Tibial nerve (tissue), 4 donors: Measurements from ENCODE around the gene BNC2. TPM values are rescaled to one million over a fixed set of nuclear protein-coding genes. Genes with fewer than 3 reads are reported as not detected.

Source experiments
- DNase-seq, 2 donors: peaks; one replicate each; pipeline ENCODE4 v3.0.0-alpha.2; 2019; ENCODE audit warnings: low spot score in 2 of 2
- H3K27ac ChIP-seq, 4 donors: fragments of 200-600 bp; sonication (generic) in 3 of 4; one replicate each; pipeline ENCODE4 v1.5.1; 2017 to 2019; ENCODE audit warnings: mild to moderate bottlenecking in 1 of 4
- H3K27me3 ChIP-seq, 2 donors: fragments of 200-600 bp; sonication (generic) in 1 of 2; one replicate each; pipeline versions ENCODE4 v1.5.1 to v1.6.0; 2017 to 2019
- H3K36me3 ChIP-seq, 3 donors: fragments of 200-600 bp; sonication (generic); one replicate each; pipeline ENCODE4 v1.5.1; 2018 to 2019
- H3K4me1 ChIP-seq, 4 donors: fragments of 200-600 bp; sonication (generic) in 3 of 4; one replicate each; pipeline ENCODE4 v1.5.1; 2017 to 2019
- H3K4me3 ChIP-seq, 4 donors: fragments of 200-600 bp; sonication (generic) in 3 of 4; one replicate each; pipeline ENCODE4 v1.5.1; 2017 to 2019; ENCODE audit warnings: mild to moderate bottlenecking in 1 of 4, moderate library complexity in 1 of 4
- H3K9me3 ChIP-seq, 4 donors: fragments of 200-600 bp; sonication (generic) in 3 of 4; one replicate each; pipeline ENCODE4 v1.5.1; 2017 to 2019
- EP300 ChIP-seq, 2 donors: sonication (generic); formaldehyde crosslinking; IDR thresholded peaks; one replicate each; pipeline ENCODE4 v1.6.1; 2017; ENCODE audit warnings: antibody characterized with exemption in 2 of 2, mild to moderate bottlenecking in 1 of 2
- POLR2A ChIP-seq, 2 donors: fragments of 450-650 bp; IDR thresholded peaks; one replicate each; pipeline ENCODE4 v1.6.1; 2017; ENCODE audit warnings: antibody characterized with exemption in 2 of 2, mild to moderate bottlenecking in 2 of 2, moderate library complexity in 2 of 2
- WGBS, 2 donors: methylation state at CpG; one replicate each; pipeline ENCODE4 v1.1.5; 2018; 5-methylcytosine and 5-hydroxymethylcytosine counted together
- total RNA-seq, 4 donors: library from RNA; depleted of rRNA; stranded (reverse); fragments of >200 nt; gene quantifications; one replicate each; pipeline ENCODE4 v1.1.0, GENCODE V29; 2016
- TF ChIP-seq, protein P1 (sequence below), 5 experiments: fragments of 200-600 bp in 3 of 5; fragments of 450-650 bp in 2 of 5; sonication (generic) in 3 of 5; IDR thresholded peaks; one replicate each; pipeline ENCODE4 v1.5.1; 2016 to 2019; ENCODE audit warnings: antibody characterized with exemption in 5 of 5, mild to moderate bottlenecking in 3 of 5, moderate library complexity in 2 of 5

BNC2 gene
- total RNA-seq, 4 donors from 2014 or later = 69.9 to 89.6 (median 88.4) TPM

- DNase-seq = no peak
- 44 to 48% methylated on average over 13 of the region's 13 CpGs for WGBS, 2 donors
- H3K27me3 ChIP-seq = no peaks in the 10 kb centered on the region
- TF ChIP-seq, protein P1, sequence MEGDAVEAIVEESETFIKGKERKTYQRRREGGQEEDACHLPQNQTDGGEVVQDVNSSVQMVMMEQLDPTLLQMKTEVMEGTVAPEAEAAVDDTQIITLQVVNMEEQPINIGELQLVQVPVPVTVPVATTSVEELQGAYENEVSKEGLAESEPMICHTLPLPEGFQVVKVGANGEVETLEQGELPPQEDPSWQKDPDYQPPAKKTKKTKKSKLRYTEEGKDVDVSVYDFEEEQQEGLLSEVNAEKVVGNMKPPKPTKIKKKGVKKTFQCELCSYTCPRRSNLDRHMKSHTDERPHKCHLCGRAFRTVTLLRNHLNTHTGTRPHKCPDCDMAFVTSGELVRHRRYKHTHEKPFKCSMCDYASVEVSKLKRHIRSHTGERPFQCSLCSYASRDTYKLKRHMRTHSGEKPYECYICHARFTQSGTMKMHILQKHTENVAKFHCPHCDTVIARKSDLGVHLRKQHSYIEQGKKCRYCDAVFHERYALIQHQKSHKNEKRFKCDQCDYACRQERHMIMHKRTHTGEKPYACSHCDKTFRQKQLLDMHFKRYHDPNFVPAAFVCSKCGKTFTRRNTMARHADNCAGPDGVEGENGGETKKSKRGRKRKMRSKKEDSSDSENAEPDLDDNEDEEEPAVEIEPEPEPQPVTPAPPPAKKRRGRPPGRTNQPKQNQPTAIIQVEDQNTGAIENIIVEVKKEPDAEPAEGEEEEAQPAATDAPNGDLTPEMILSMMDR (IDR thresholded peaks at IDR 0.05) = no peak
- no peak for TF ChIP-seq EP300 (IDR thresholded peaks at IDR 0.05)
- no peak for TF ChIP-seq POLR2A (IDR thresholded peaks at IDR 0.05)
- H3K27ac ChIP-seq = peak overlapping the region in 2 of 4 donors; percentile 66 to 82
- H3K4me3 ChIP-seq = no peak overlapping the region
- H3K9me3 ChIP-seq = no peaks in the 10 kb centered on the region
- H3K36me3 ChIP-seq = no peaks in the 10 kb centered on the region
- H3K4me1 ChIP-seq = peaks cover 0 to 51% (median 0%) of the 10 kb centered on the region in 4 donors
Measured at GRCh38 chr9:16708656-16709435, 161.6 kb downstream of the BNC2 start.

- WGBS, 2 donors = 12 to 23% methylated on average over 9 of the region's 9 CpGs
Measured at GRCh38 chr9:16705111-16705604, 165.3 kb downstream of the BNC2 start.

DNA sequence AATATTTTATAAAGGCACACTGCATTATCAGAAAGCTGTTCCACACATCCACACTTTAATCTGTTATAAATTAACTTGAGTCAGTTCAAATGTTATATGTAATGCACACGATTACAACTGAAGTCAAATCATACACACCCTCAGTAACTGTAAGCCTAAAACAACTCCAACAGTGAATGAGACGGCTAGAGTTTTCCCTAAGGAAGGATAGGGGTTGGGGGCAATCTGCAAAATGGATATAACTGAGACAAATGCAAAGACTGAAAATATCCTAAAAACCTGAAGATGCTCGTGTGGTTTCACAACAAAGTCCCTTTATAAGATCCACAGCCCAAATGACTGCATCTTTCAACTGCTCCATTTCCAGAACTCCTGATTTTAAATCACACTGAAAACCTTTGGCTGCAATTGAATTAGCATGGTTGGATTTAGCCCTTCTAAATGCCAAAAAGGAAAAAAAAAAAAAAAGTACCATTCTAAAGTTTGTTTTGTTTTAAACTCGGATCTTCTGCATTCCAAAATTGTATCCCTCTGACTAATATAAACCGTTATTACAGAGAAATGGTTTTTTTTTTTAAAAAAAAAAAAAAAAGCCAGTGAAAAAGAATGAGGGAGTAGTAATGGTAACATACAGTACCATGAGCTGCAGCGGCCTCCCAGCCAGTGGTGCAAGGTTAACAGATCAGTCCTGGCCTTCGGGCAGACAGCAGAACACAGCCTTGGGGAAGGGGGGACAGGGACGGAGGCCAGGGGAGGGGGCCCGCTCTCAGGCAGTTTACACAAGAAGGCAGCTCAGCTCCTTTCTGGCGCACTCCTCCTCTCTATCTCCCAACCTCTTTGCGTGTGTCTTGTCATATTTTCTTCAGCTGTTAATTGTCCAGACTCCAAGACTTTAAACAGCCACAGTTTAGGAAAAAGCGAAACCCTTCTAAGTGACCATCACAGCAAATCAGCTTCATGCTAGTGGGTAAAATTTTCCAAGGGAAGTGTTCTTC is 166.1 kb downstream of the BNC2 start:
- Histone ChIP-seq H3K27ac (peak overlapping the region; percentile 58 to 87 (median 70)), H3K36me3 (no peaks in the 10 kb centered on the region), H3K4me1 (peaks cover 0 to 62% (median 3%) of the 10 kb centered on the region in 4 donors), H3K4me3 (peak overlapping the region in 2 of 4 donors; percentile 15 to 42), H3K27me3 (no peaks in the 10 kb centered on the region), H3K9me3 (no peaks in the 10 kb centered on the region)
- no peak for TF ChIP-seq POLR2A (IDR thresholded peaks at IDR 0.05)
- TF ChIP-seq, protein P1 (IDR thresholded peaks at IDR 0.05) = no peak
- DNase-seq = peak in 1 of 2 donors; percentile 31
- WGBS, 2 donors = 22 to 28% methylated on average over 12 of the region's 12 CpGs

More at GRCh38 chr9:16705111-16705604, 165.3 kb downstream of the BNC2 start:
- Histone ChIP-seq H3K27me3 (no peaks in the 10 kb centered on the region), H3K4me1 (peaks cover 0 to 58% (median 3%) of the 10 kb centered on the region in 4 donors), H3K4me3 (peak overlapping the region in 2 of 4 donors; percentile 15 to 42), H3K36me3 (no peaks in the 10 kb centered on the region), H3K27ac (peak overlapping the region; percentile 58 to 87 (median 70)), H3K9me3 (no peaks in the 10 kb centered on the region)
- DNase-seq = peak; percentile 72 to 93
- TF ChIP-seq, protein P1 (IDR thresholded peaks at IDR 0.05) = no peak
- TF ChIP-seq EP300 (IDR thresholded peaks at IDR 0.05) (peak in 1 of 2 donors; percentile 86), POLR2A (IDR thresholded peaks at IDR 0.05) (peak in 1 of 2 donors; percentile 12)

- Histone ChIP-seq H3K9me3 (no peaks in the 10 kb centered on the region), H3K27ac (peak overlapping the region in 1 of 4 donors; percentile 40), H3K27me3 (no peaks in the 10 kb centered on the region), H3K36me3 (no peaks in the 10 kb centered on the region), H3K4me1 (peaks cover 0 to 55% (median 3%) of the 10 kb centered on the region in 4 donors), H3K4me3 (no peak overlapping the region)
- no peak for DNase-seq
- WGBS, 2 donors = 39 to 49% methylated on average over 2 of the region's 2 CpGs
- TF ChIP-seq, protein P1 (IDR thresholded peaks at IDR 0.05) = no peak
- TF ChIP-seq POLR2A (IDR thresholded peaks at IDR 0.05) = no peak
- no peak for TF ChIP-seq EP300 (IDR thresholded peaks at IDR 0.05)
Measured at GRCh38 chr9:16701347-16701746, 169.1 kb downstream of the BNC2 start.
